Astrocyte (in vitro differentiated cells and primary cell): ENCODE results near the gene SSU72.
"Not testable (repeated sequence)": the region's sequence is repeated elsewhere in the genome, so short reads cannot be mapped to it uniquely, and the experiment has no call there.

Experiments used
- CTCF ChIP-seq: IDR thresholded peaks from 2 replicates; pipeline ENCODE4 v1.5.1; 2011; ENCODE audit warnings: low read depth, mild to moderate bottlenecking, inconsistent platforms, low read length, moderate library complexity; ENCODE audit not compliant: insufficient read depth
- EZH2 ChIP-seq: IDR thresholded peaks from 2 replicates; pipeline ENCODE4 v1.6.1; 2012; ENCODE audit warnings: mild to moderate bottlenecking, low read length, inconsistent platforms; ENCODE audit not compliant: insufficient read depth

- TF ChIP-seq CTCF, EZH2: not testable (repeated sequence)
These were observed 80.4 kb downstream of the SSU72 start for GRCh38 chr1:1494311-1494710.
